HEK293T (cell line): ENCODE data around the gene TMEM190.

Source experiments
- CTCF ChIA-PET: fragments of 350-600 bp; formaldehyde crosslinking; extraction: SDS; loops from one replicate; lab custom pipeline; 2021; ENCODE audit warnings: antibody characterized with exemption, inconsistent platforms; lab: Yijun Ruan, JAX
- POLR2A ChIA-PET: fragments of 350-600 bp; formaldehyde crosslinking; extraction: SDS; loops from one replicate; lab custom pipeline; 2020; ENCODE audit warnings: antibody characterized with exemption, inconsistent platforms; lab: Yijun Ruan, JAX
- DNase-seq: peaks from one replicate; pipeline ENCODE4 v3.0.0; 2012; ENCODE audit warnings: mixed read lengths; ENCODE audit errors: extremely low spot score
- ARNT ChIP-seq: fragments of 450-650 bp; IDR thresholded peaks from 2 replicates; pipeline ENCODE4 v1.6.1; 2017; ENCODE audit warnings: mild to moderate bottlenecking
- BHLHE40 ChIP-seq: fragments of 450-650 bp; IDR thresholded peaks from 2 replicates; pipeline ENCODE4 v1.6.1; 2016; ENCODE audit warnings: mild to moderate bottlenecking, moderate library complexity, borderline replicate concordance
- CTBP1 ChIP-seq: fragments of 450-650 bp; IDR thresholded peaks from 2 replicates; pipeline ENCODE4 v1.6.1; 2016; ENCODE audit warnings: borderline replicate concordance
- ELF4 ChIP-seq: fragments of 450-650 bp; IDR thresholded peaks from 2 replicates; pipeline ENCODE4 v1.6.1; 2017; ENCODE audit warnings: antibody characterized with exemption
- FOXA1 ChIP-seq: fragments of 450-650 bp; IDR thresholded peaks from 2 replicates; pipeline ENCODE4 v1.6.1; 2016; ENCODE audit warnings: mild to moderate bottlenecking
- FOXK2 ChIP-seq: fragments of 450-650 bp; IDR thresholded peaks from 2 replicates; pipeline ENCODE4 v1.6.1; 2016; ENCODE audit warnings: mild to moderate bottlenecking
- FOXM1 ChIP-seq: fragments of 450-650 bp; IDR thresholded peaks from 2 replicates; pipeline ENCODE4 v1.6.1; 2017; ENCODE audit warnings: mild to moderate bottlenecking, borderline replicate concordance
- HDGF ChIP-seq: fragments of 450-650 bp; IDR thresholded peaks from 2 replicates; pipeline ENCODE4 v1.6.1; 2017; ENCODE audit warnings: antibody characterized with exemption, borderline replicate concordance
- L3MBTL2 ChIP-seq: fragments of 450-650 bp; conservative IDR thresholded peaks from 2 replicates; pipeline ENCODE4 v1.6.1; 2016; ENCODE audit warnings: mild to moderate bottlenecking
- LEF1 ChIP-seq: fragments of 450-650 bp; IDR thresholded peaks from 2 replicates; pipeline ENCODE4 v1.6.1; 2017; ENCODE audit warnings: mild to moderate bottlenecking, borderline replicate concordance
- NFRKB ChIP-seq: fragments of 450-650 bp; IDR thresholded peaks from 2 replicates; pipeline ENCODE4 v1.6.1; 2016; ENCODE audit warnings: mild to moderate bottlenecking, moderate library complexity
- SP1 ChIP-seq: fragments of 450-650 bp; IDR thresholded peaks from 2 replicates; pipeline ENCODE4 v1.6.1; 2017
- SUZ12 ChIP-seq: fragments of 450-650 bp; IDR thresholded peaks from 2 replicates; pipeline ENCODE4 v1.6.1; 2016; ENCODE audit warnings: mild to moderate bottlenecking
- TARDBP ChIP-seq: fragments of 450-650 bp; IDR thresholded peaks from 2 replicates; pipeline ENCODE4 v1.6.1; 2016
- ZNF384 ChIP-seq: fragments of 450-650 bp; IDR thresholded peaks from 2 replicates; pipeline ENCODE4 v1.6.1; 2016
- TF ChIP-seq, protein P1 (sequence below): fragments of 450-650 bp; IDR thresholded peaks from 2 replicates; pipeline ENCODE4 v1.6.1; 2016

The TMEM190 gene

DNA sequence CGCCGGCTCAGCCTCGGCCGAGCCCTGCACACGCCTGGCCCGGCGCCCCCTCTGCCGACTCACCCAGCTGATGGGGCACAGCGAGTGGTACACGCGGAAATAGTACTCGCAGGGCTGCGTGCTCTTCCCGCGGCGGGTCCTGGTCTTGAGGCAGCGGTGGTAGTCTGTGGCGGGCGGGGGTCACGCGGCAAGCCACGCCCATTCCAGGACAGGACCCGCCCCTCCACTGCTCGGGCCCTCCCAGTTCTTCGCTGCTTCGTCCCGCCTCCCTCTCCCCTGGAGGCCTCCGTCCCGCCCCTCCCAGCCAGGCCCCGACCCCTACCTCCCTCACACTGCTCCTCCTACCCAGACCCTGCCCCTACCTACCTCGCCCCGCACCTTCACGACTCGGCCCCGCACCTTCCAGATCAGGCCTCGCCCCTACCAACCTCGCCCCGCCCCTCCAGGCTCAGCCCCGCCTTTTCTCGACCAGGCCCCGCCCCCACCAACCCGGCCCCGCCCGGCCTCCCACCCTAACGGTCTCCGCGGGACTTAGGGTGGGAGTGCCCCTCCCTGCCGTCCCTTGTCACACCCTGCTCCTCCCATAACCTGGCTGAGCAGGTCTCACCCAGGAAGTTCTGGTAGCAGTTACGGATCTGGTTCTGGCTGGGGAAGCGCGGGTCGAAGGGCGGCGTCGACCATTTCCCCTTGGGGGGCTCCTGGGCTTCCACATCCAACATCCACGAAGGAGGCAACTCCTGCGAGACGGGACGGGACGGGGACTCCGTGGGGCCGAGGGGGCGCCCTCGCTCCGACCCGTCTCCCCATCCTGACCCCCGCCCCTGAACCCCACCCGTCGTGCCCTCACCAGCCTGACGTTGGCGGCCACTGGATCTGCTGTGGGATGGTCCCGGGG, 22.6 kb upstream of the TMEM190 start:
- peak; percentile 94 for DNase-seq
- CTCF ChIA-PET = no interaction called here
- TF ChIP-seq SUZ12 (no peak), L3MBTL2 (peak; percentile 32; the same call in 1 of the 2 replicates), NFRKB (no peak), TARDBP (no peak), SP1 (peak; percentile 57), FOXA1 (no peak), LEF1 (no peak), ZNF384 (no peak)
- TF ChIP-seq, protein P1, sequence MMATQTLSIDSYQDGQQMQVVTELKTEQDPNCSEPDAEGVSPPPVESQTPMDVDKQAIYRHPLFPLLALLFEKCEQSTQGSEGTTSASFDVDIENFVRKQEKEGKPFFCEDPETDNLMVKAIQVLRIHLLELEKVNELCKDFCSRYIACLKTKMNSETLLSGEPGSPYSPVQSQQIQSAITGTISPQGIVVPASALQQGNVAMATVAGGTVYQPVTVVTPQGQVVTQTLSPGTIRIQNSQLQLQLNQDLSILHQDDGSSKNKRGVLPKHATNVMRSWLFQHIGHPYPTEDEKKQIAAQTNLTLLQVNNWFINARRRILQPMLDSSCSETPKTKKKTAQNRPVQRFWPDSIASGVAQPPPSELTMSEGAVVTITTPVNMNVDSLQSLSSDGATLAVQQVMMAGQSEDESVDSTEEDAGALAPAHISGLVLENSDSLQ = no peak
- POLR2A ChIA-PET = interaction anchor here (0.9 to 2.0 kb wide), 3 partner anchors 13 to 32 kb away, joined by 3 to 5 read pairs (median 5); no protein-coding TSS in a partner anchor

DNA sequence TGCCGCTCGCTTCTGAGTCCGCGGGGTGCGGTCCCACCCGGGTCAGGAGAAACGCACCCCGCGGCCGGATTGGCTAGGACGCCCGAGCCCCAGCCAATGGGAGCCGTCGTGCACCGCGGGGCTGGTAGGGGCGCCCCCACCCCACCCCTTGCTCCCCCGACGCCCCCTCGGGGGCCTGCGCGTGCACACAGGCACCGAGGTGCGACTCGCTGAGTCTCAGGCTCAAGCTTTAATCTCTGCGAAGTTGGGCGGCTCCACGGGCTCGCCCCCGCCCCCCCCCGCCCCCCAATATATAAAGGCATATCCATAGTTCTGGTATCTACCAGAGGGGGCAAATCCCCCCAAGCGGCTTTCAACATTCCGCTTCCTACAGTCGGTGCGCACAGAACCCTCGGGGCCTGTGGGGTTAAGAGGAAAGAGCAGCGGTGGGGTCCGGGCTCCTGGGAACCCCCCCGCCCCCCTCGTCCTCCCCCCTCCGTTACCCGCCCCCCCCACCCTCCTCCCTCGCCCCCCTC, 21.9 kb upstream of the TMEM190 start, which contains the start of gene COX6B2:
Gene COX6B2 (minus strand): TSS at position 22 of the 515 bp plus-strand sequence. CDS start 198 bp downstream, outside the sequence.
- ChIA-PET CTCF (no interaction called here), POLR2A (no interaction called here)
- no peak for TF ChIP-seq FOXK2
- no peak for TF ChIP-seq ARNT
- no peak for TF ChIP-seq ELF4
- no peak for TF ChIP-seq L3MBTL2
- TF ChIP-seq LEF1 = no peak
- no peak for TF ChIP-seq SUZ12
- no peak for TF ChIP-seq NFRKB
- no peak for TF ChIP-seq FOXM1
- no peak for TF ChIP-seq SP1
- no peak for TF ChIP-seq FOXA1
- no peak for TF ChIP-seq CTBP1
- no peak for TF ChIP-seq ZNF384
- TF ChIP-seq HDGF = no peak
- TF ChIP-seq, protein P1 = no peak
- TF ChIP-seq BHLHE40 = no peak
- no peak for TF ChIP-seq TARDBP
- DNase-seq = no peak

DNA sequence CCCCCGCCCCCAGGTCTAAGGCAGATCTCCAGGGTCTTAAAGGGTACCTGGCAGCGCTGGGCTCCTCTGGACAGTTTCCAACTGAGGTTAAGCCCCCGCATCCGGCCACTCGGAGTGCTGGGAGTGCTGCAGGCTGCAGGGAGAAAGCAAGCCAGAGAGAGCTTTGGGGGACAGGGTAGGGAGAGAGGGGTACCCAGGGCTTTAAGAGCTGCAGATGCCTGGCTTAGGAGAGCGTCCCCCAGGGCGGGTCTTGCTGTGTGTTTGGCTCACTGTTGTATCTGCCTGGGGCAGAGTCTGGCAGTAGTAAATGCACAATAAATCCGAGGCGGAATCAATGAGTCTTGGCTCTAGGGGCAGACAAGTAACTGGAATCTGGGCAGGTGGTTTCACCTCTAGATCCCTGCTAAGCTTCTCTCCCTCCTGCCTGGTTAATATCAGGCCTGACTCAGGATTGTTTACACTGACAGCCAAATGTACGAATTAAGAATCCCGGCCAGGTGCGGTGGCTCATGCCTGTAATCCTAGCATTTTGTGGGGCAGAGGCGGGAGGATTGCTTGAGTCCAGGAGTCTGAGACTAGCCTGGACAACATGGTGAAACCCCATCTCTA, 21.3 kb upstream of the TMEM190 start:
- ChIA-PET POLR2A (no interaction called here), CTCF (no interaction called here)
- no peak for TF ChIP-seq BHLHE40
- TF ChIP-seq L3MBTL2 = no peak
- no peak for TF ChIP-seq FOXK2
- TF ChIP-seq CTBP1 = no peak
- TF ChIP-seq, protein P1 = no peak
- no peak for TF ChIP-seq SUZ12
- TF ChIP-seq TARDBP = no peak
- no peak for TF ChIP-seq NFRKB
- TF ChIP-seq LEF1 = no peak
- TF ChIP-seq ARNT = no peak
- no peak for TF ChIP-seq ELF4
- TF ChIP-seq FOXA1 = no peak
- TF ChIP-seq ZNF384 = no peak
- no peak for TF ChIP-seq FOXM1
- no peak for TF ChIP-seq HDGF
- no peak for DNase-seq

- no peak for TF ChIP-seq SUZ12
- no peak for TF ChIP-seq FOXM1
- TF ChIP-seq LEF1 = no peak
- TF ChIP-seq CTBP1 = no peak
- TF ChIP-seq SP1 = no peak
- CTCF ChIA-PET = interaction anchor here (0.7 kb wide), 1 partner anchor 19 kb away, joined by 3 read pairs; the partner anchor contains the start of gene KMT5C
- DNase-seq = no peak
- POLR2A ChIA-PET = interaction anchor here (1.7 kb wide), 1 partner anchor 19 kb away, joined by 5 read pairs; the partner anchor contains the start of gene KMT5C
These were observed 18.1 kb upstream of the TMEM190 start for GRCh38 chr19:55358493-55358892.

DNA sequence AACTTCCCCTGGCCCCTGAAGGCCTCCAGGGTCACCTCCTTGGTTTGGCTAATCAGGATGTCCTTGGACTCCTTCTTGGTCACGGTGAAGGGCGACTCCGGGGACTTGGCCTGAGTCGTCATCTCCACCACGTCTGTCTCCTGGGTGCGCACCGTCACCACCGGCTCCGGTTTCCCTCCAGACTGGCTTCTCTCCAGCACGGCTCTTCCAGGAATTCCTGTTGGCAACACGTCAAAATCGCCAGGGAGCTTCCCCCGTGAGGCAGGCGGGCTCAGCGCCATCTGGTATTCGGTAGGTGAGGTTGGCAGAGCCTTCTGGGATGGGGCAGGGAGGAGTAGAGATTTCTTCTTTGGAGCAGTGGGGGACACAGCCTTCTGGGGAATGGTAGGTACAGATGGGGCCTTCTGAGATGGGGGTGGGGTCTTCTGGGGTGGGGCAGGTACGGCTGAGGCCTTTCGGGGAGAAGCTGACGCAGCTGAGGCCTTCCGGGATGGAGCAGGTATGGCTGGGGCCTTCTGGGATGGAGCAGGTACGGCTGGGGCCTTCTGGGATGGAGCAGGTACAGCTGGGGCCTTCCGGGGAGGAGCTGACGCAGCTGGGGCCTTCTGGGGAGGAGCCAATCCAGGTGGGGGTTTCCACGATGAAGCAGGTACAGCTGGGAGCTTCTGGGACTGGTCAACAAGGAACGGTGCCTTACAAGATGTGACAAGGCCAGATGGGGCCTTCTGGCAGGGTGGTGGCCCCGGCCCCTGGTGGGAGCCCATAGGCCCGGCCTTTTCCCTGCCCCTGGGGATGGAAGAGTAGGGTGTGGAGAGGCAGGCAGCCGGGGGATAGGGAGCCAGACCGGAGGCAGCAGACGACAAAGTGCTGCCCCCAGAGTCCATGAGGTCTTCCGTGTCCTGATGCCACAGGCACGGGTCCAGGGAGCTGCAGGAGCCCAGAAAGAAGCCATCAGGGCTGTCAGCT, 17.4 kb upstream of the TMEM190 start:
- no peak for DNase-seq
- TF ChIP-seq L3MBTL2 (no peak), SUZ12 (no peak), HDGF (no peak), FOXA1 (no peak), TARDBP (no peak), ZNF384 (no peak), FOXK2 (no peak), SP1 (no peak), CTBP1 (no peak), ARNT (no peak), LEF1 (no peak), FOXM1 (no peak)
- TF ChIP-seq, protein P1 = no peak
- POLR2A ChIA-PET = no interaction called here

More for the DNA sequence above, 17.4 kb upstream of the TMEM190 start:
- CTCF ChIA-PET = interaction anchor here (0.7 kb wide), 1 partner anchor 20 kb away, joined by 3 read pairs; the partner anchor contains the start of gene KMT5C
